Right atrium auricular region (tissue), 2 donors: ENCODE measurements around the gene METTL24. TPM values are rescaled to one million over a fixed set of nuclear protein-coding genes. Genes with fewer than 3 reads are reported as not detected.
A peak's percentile ranks its signal among the peaks of the same experiment; 100 is the strongest.

ENCODE experiments used
- DNase-seq: peaks from one replicate; pipeline ENCODE4 v3.0.0-alpha.2; 2019; ENCODE audit warnings: low spot score
- H3K27ac ChIP-seq, 2 donors: fragments of 200-600 bp; sonication (generic); 1 replicate in 1 of 2; 2 replicates in 1 of 2; pipeline ENCODE4 v1.5.1; 2016 to 2019
- H3K27me3 ChIP-seq, 2 donors: fragments of 200-600 bp; sonication (generic); one replicate each; pipeline versions ENCODE4 v1.5.1 to v1.6.0; 2017 to 2019
- H3K36me3 ChIP-seq: fragments of 200-600 bp; sonication (generic); one replicate; pipeline ENCODE4 v1.5.1; 2016
- H3K4me1 ChIP-seq, 2 donors: fragments of 200-600 bp; sonication (generic); one replicate each; pipeline versions ENCODE4 v1.5.1 to v1.6.0; 2017 to 2019
- H3K4me3 ChIP-seq, 2 donors: fragments of 200-600 bp; sonication (generic); 1 replicate in 1 of 2; 2 replicates in 1 of 2; pipeline ENCODE4 v1.5.1; 2017 to 2019; ENCODE audit warnings: mild to moderate bottlenecking in 1 of 2, moderate library complexity in 1 of 2
- H3K9me3 ChIP-seq, 2 donors: fragments of 200-600 bp; sonication (generic); one replicate each; pipeline ENCODE4 v1.5.1; 2019
- total RNA-seq, 2 donors: library from RNA; depleted of rRNA; stranded (reverse); fragments of >200 nt; gene quantifications; one replicate each; pipeline ENCODE4 v1.1.0, GENCODE V29; 2016
- TF ChIP-seq, protein P1 (sequence below), 2 donors: fragments of 200-600 bp; sonication (generic); IDR thresholded peaks; one replicate each; pipeline ENCODE4 v1.5.1; 2019; ENCODE audit warnings: antibody characterized with exemption in 2 of 2

The METTL24 gene
- total RNA-seq, 2 donors from 2014 or later: 1.2 to 1.5 TPM

DNA sequence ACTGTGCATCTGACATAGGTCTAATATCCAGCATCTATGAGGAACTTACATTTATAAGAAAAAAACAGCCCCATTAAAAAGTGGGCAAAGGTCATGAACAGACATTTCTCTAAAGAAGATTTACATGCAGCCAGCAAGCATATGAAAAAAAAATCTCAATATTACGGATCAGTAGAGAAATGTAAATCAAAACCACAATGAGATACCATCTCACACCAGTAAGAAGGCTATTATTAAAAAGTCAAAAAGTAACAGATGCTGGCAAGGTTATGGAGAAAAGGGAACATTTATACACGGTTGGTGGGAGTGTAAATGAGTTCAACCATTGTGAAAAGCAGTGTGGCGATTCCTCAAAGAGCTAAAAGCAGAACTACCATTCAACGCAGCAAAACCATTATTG, 13.1 kb downstream of the METTL24 start:
- no peak for DNase-seq
- Histone ChIP-seq H3K9me3 (no peaks in the 10 kb centered on the region), H3K4me3 (no peak overlapping the region), H3K4me1 (no peaks in the 10 kb centered on the region), H3K27ac (no peak overlapping the region), H3K36me3 (no peaks in the 10 kb centered on the region), H3K27me3 (no peaks in the 10 kb centered on the region)
- TF ChIP-seq, protein P1, sequence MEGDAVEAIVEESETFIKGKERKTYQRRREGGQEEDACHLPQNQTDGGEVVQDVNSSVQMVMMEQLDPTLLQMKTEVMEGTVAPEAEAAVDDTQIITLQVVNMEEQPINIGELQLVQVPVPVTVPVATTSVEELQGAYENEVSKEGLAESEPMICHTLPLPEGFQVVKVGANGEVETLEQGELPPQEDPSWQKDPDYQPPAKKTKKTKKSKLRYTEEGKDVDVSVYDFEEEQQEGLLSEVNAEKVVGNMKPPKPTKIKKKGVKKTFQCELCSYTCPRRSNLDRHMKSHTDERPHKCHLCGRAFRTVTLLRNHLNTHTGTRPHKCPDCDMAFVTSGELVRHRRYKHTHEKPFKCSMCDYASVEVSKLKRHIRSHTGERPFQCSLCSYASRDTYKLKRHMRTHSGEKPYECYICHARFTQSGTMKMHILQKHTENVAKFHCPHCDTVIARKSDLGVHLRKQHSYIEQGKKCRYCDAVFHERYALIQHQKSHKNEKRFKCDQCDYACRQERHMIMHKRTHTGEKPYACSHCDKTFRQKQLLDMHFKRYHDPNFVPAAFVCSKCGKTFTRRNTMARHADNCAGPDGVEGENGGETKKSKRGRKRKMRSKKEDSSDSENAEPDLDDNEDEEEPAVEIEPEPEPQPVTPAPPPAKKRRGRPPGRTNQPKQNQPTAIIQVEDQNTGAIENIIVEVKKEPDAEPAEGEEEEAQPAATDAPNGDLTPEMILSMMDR (IDR thresholded peaks at IDR 0.05): no peak

DNA sequence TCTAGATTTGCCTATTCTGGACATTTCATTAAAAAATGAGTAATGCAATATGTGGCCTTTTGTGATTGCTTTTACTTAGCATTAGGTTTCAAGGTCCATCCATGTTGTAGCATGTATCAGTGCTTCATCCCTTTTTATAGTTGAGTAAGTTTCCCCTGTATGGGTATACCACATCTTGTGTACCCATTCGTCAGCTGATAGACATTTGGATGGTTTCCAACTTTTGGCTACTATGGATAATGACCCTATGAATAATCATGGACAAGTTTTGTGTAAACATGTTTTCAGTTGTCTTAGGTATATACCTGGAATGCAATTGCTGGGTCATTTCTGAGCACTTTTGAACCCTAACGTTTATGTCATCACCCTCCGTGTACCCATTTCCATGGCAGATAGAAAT, 15.4 kb downstream of the METTL24 start:
- TF ChIP-seq, protein P1 (IDR thresholded peaks at IDR 0.05): no peak
- Histone ChIP-seq H3K27ac (no peak overlapping the region), H3K4me3 (no peak overlapping the region), H3K4me1 (no peaks in the 10 kb centered on the region), H3K27me3 (no peaks in the 10 kb centered on the region), H3K9me3 (no peaks in the 10 kb centered on the region), H3K36me3 (no peaks in the 10 kb centered on the region)
- DNase-seq: no peak

DNA sequence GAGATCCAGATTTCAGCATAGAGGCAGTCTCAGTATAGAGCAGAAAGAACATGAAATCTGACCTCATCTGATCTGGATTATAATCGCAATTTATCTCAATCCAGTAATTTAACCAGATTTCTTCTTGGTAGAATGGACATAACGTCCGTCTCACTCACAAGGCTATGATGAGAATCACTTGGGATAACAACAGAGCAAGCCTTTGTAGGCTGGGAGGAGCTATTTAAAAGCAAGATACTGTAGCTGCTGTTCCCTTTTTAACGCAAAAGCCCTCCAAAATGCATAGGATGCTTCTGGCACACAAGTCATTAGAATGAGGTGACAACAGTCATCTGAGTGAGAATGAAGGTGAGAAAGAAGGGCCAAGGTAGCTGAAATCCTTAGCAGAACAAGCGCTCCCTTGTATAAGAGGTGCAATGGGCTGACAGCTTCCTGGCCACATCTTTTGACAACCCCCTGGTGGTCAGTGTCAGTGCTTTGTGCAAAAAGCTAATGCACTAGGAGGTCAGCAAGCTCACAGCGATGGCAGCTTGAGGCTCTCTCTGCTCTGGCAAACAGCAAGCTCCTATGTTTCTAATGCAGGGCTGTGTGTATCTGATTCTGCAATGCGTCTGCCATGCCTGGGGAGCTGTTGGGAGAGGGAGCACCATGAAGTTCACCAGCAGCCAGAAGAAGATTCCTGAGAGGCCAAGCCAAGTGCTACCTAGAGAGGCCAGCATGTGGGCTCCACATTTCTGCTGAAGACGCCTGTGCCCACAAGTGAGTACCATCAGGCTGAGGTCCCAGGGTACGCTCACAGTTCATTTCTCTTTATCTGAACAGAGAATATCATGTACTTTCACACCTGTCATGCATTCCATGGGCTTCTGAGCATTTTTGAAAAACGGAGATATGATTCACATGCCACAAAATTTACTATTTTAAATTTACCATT, 16.2 kb downstream of the METTL24 start:
- Histone ChIP-seq H3K27ac (no peak overlapping the region), H3K4me3 (no peak overlapping the region), H3K27me3 (no peaks in the 10 kb centered on the region), H3K4me1 (no peaks in the 10 kb centered on the region), H3K36me3 (no peaks in the 10 kb centered on the region), H3K9me3 (no peaks in the 10 kb centered on the region)
- TF ChIP-seq, protein P1 (IDR thresholded peaks at IDR 0.05): peak in 1 of 2 donors; percentile 40
- no peak for DNase-seq

DNA sequence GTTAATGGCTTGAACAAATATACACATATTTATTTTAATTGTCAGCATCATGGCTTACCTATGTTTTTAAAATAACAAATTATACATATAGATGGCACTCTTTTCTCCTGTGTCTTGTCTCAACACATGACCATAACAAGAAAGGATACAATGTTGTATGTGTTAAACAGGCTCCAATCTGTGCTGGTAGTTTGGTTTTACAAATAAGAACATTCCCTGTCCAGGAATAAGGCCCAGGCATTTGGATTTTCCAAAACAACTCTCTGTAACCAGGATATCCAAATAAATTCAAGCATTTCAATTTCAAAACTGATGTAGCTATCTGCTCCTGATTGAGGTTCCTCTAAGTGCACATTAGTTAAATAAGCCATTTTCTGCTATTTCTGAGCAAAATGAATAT, 17.1 kb downstream of the METTL24 start:
- Histone ChIP-seq H3K9me3 (no peaks in the 10 kb centered on the region), H3K4me1 (no peaks in the 10 kb centered on the region), H3K27me3 (no peaks in the 10 kb centered on the region), H3K36me3 (no peaks in the 10 kb centered on the region), H3K4me3 (no peak overlapping the region), H3K27ac (no peak overlapping the region)
- TF ChIP-seq, protein P1 (IDR thresholded peaks at IDR 0.05): no peak
- no peak for DNase-seq

DNA sequence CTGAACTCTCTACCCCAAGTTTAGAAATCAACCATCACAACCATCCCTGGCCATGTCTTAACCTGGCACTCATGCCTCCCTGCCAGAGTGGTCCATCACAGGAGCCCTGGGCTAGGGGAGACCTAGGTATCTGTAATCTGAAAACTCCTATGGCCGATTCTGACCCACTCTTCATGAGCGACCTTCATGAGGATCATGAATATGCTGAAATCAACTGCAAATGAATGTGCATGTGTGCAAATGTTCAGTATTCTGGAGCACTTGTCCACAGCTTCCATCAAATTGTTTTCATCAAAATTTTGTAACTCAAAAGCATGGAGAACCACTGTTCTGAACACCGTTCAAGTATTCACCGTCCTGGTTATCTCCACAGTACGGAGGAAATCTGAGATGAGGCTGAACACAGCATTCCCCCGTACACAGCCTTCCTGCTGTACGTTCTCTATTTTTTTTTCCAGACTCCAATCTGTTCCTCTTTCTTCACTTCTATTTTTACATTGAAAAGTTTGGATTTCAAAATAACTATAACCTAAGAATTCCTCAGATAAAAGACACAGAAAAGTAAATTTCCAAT, 17.7 kb downstream of the METTL24 start:
- TF ChIP-seq, protein P1 (IDR thresholded peaks at IDR 0.05): no peak
- Histone ChIP-seq H3K27ac (no peak overlapping the region), H3K27me3 (no peaks in the 10 kb centered on the region), H3K4me3 (no peak overlapping the region), H3K36me3 (no peaks in the 10 kb centered on the region), H3K9me3 (no peaks in the 10 kb centered on the region), H3K4me1 (no peaks in the 10 kb centered on the region)
- no peak for DNase-seq
